WTC11 (cell line): ENCODE results near the gene BCL11B. TPM values are rescaled to one million over a fixed set of nuclear protein-coding genes. Genes with fewer than 3 reads are reported as not detected.

ENCODE experiments used
- ATAC-seq: fragments of 200-7000 bp; cut with Tn5 transposase; 2 replicates; pipeline ENCODE4 v1.10.0; 2021; ENCODE audit warnings: mild to moderate bottlenecking, moderate library complexity
- CTCF ChIA-PET: fragments of 300-600 bp; sonication (Branson Sonifier 250); formaldehyde crosslinking; loops from one replicate; lab custom pipeline; 2021; ENCODE audit warnings: antibody characterized with exemption; lab: Charles Lee
- POLR2A ChIA-PET: fragments of 350-600 bp; sonication (Branson Sonifier 250); formaldehyde crosslinking; loops from one replicate; lab custom pipeline; 2021; ENCODE audit warnings: antibody characterized with exemption; lab: Charles Lee
- DNase-seq: peaks from one replicate; pipeline ENCODE4 v3.0.0; 2021; ENCODE audit warnings: low spot score
- H3K27ac Mint-ChIP-seq: 2 replicates; pipeline ENCODE4 v1.8.0; 2021; ENCODE audit warnings: mixed read lengths
- H3K27me3 Mint-ChIP-seq: 2 replicates; pipeline ENCODE4 v1.8.0; 2021; ENCODE audit warnings: low read depth, mild to moderate bottlenecking, moderate library complexity, mixed read lengths
- H3K36me3 Mint-ChIP-seq: 2 replicates; pipeline ENCODE4 v1.8.0; 2021; ENCODE audit warnings: mixed read lengths
- H3K4me1 Mint-ChIP-seq: 2 replicates; pipeline ENCODE4 v1.8.0; 2022; ENCODE audit warnings: mixed read lengths
- H3K4me3 Mint-ChIP-seq: 2 replicates; pipeline ENCODE4 v1.8.0; 2021; ENCODE audit warnings: mild to moderate bottlenecking, moderate library complexity, mixed read lengths
- H3K9me3 Mint-ChIP-seq: 2 replicates; pipeline ENCODE4 v1.8.0; 2021; ENCODE audit warnings: mixed read lengths
- ATF1 ChIP-seq: sonication (generic); formaldehyde crosslinking; IDR thresholded peaks from 2 replicates; pipeline ENCODE4 v1.8.1; 2023; ENCODE audit warnings: mild to moderate bottlenecking, moderate library complexity, missing genetic modification reagents
- ETV6 ChIP-seq: sonication (generic); formaldehyde crosslinking; IDR thresholded peaks from 2 replicates; pipeline ENCODE4 v1.8.1; 2022; ENCODE audit warnings: mild to moderate bottlenecking, missing genetic modification reagents
- FOXK1 ChIP-seq: sonication (generic); formaldehyde crosslinking; IDR thresholded peaks from 2 replicates; pipeline ENCODE4 v1.8.0; 2022; ENCODE audit warnings: mild to moderate bottlenecking, moderate library complexity, missing genetic modification reagents
- GRHL2 ChIP-seq: fragments of 250-450 bp; sonication (Bioruptor Pico); IDR thresholded peaks from 2 replicates; pipeline ENCODE4 v1.8.0; 2022; ENCODE audit warnings: mild to moderate bottlenecking, moderate library complexity; ENCODE audit not compliant: insufficient replicate concordance, severe bottlenecking
- IRF2 ChIP-seq: sonication (generic); formaldehyde crosslinking; IDR thresholded peaks from 2 replicates; pipeline ENCODE4 v1.8.0; 2022; ENCODE audit warnings: low read depth, missing genetic modification reagents, borderline replicate concordance
- ZBTB21 ChIP-seq: sonication (generic); formaldehyde crosslinking; IDR thresholded peaks from 2 replicates; pipeline ENCODE4 v1.8.1; 2023; ENCODE audit warnings: mild to moderate bottlenecking, missing genetic modification reagents, borderline replicate concordance
- ZNF138 ChIP-seq: sonication (generic); formaldehyde crosslinking; conservative IDR thresholded peaks from 2 replicates; pipeline ENCODE4 v1.8.1; 2022; ENCODE audit warnings: mild to moderate bottlenecking, moderate library complexity, missing genetic modification reagents
- ZNF232 ChIP-seq: sonication (generic); formaldehyde crosslinking; IDR thresholded peaks from 2 replicates; pipeline ENCODE4 v1.8.0; 2022; ENCODE audit warnings: mild to moderate bottlenecking, missing genetic modification reagents
- ZNF396 ChIP-seq: fragments of 250-450 bp; sonication (Bioruptor Pico); IDR thresholded peaks from 2 replicates; pipeline ENCODE4 v1.8.0; 2021; ENCODE audit warnings: mild to moderate bottlenecking, moderate library complexity, borderline replicate concordance
- ZNF416 ChIP-seq: fragments of 250-450 bp; sonication (Bioruptor Pico); IDR thresholded peaks from 2 replicates; pipeline ENCODE4 v1.9.0; 2021; ENCODE audit warnings: mild to moderate bottlenecking, inconsistent platforms
- total RNA-seq: library from RNA; stranded (reverse); gene quantifications from 3 replicates; pipeline ENCODE4 v1.2.3, GENCODE V29; 2021
- TF ChIP-seq, protein P1 (sequence below): sonication (generic); formaldehyde crosslinking; IDR thresholded peaks from 2 replicates; pipeline ENCODE4 v1.8.0; 2022; ENCODE audit warnings: mild to moderate bottlenecking, missing genetic modification reagents
- TF ChIP-seq, protein P2 (sequence below): sonication (generic); formaldehyde crosslinking; IDR thresholded peaks from 2 replicates; pipeline ENCODE4 v1.8.1; 2023; ENCODE audit warnings: mild to moderate bottlenecking, missing genetic modification reagents, borderline replicate concordance
- TF ChIP-seq, protein P3 (sequence below): sonication (generic); formaldehyde crosslinking; IDR thresholded peaks from 2 replicates; pipeline ENCODE4 v1.8.0; 2023; ENCODE audit warnings: mild to moderate bottlenecking, missing genetic modification reagents
- TF ChIP-seq, protein P4 (sequence below): sonication (generic); formaldehyde crosslinking; IDR thresholded peaks from 2 replicates; pipeline ENCODE4 v1.8.0; 2023; ENCODE audit warnings: missing genetic modification reagents
- TF ChIP-seq, protein P5 (sequence below): sonication (generic); formaldehyde crosslinking; IDR thresholded peaks from 2 replicates; pipeline ENCODE4 v1.8.0; 2022; ENCODE audit warnings: mild to moderate bottlenecking, missing genetic modification reagents
- TF ChIP-seq, protein P6 (sequence below): fragments of 250-450 bp; sonication (Bioruptor Pico); IDR thresholded peaks from 2 replicates; pipeline ENCODE4 v1.8.0; 2021; ENCODE audit warnings: mild to moderate bottlenecking
- TF ChIP-seq, protein P7 (sequence below): sonication (generic); formaldehyde crosslinking; IDR thresholded peaks from 2 replicates; pipeline ENCODE4 v1.8.1; 2023; ENCODE audit warnings: mild to moderate bottlenecking, missing genetic modification reagents
- TF ChIP-seq, protein P8 (sequence below): fragments of 250-450 bp; sonication (Bioruptor Pico); IDR thresholded peaks from 2 replicates; pipeline ENCODE4 v1.9.0; 2021; ENCODE audit warnings: mild to moderate bottlenecking

The BCL11B gene
- total RNA-seq, 1 experiment from 2014 or later: 9.1 TPM

DNA sequence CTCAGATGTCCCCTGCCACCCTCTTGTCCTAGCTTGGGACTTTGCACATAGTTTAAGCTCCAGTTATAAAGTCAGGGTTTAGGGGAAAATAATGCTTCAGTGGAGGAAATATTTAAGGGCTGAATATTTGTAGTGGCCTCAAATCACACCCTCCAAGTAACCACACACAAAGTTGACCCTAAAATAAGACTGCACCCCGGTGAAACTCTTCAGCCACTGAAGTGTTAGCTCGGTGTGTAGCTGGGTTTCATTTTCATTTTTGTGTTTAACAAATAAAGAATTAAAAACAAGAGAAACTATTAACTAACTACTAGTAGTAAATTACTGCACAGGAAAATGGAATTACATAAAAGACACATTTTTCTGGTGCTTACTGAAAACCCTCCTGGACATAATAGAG lies 14.8 kb upstream of the BCL11B start:
- no peak for ATAC-seq
- Mint-ChIP-seq H3K27ac (no peak overlapping the region), H3K9me3 (no peaks in the 10 kb centered on the region), H3K27me3 (no peaks in the 10 kb centered on the region; the same call in 1 of the 2 replicates), H3K36me3 (no peaks in the 10 kb centered on the region), H3K4me3 (no peak overlapping the region), H3K4me1 (peaks cover 12% of the 10 kb centered on the region)
- no peak for DNase-seq
- CTCF ChIA-PET: interaction anchor here (1.0 to 1.7 kb wide), 2 partner anchors 33 to 106 kb away, joined by 5 read pairs; no protein-coding TSS in a partner anchor
- TF ChIP-seq ZBTB21 (no peak), ZNF138 (CRISPR knock-in tag) (no peak), FOXK1 (CRISPR knock-in tag) (no peak), ZNF232 (no peak), ZNF396 (CRISPR knock-in tag) (no peak), ATF1 (CRISPR knock-in tag) (no peak), GRHL2 (CRISPR knock-in tag) (no peak)
- TF ChIP-seq, protein P1, sequence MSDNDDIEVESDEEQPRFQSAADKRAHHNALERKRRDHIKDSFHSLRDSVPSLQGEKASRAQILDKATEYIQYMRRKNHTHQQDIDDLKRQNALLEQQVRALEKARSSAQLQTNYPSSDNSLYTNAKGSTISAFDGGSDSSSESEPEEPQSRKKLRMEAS: no peak
- TF ChIP-seq, protein P2, sequence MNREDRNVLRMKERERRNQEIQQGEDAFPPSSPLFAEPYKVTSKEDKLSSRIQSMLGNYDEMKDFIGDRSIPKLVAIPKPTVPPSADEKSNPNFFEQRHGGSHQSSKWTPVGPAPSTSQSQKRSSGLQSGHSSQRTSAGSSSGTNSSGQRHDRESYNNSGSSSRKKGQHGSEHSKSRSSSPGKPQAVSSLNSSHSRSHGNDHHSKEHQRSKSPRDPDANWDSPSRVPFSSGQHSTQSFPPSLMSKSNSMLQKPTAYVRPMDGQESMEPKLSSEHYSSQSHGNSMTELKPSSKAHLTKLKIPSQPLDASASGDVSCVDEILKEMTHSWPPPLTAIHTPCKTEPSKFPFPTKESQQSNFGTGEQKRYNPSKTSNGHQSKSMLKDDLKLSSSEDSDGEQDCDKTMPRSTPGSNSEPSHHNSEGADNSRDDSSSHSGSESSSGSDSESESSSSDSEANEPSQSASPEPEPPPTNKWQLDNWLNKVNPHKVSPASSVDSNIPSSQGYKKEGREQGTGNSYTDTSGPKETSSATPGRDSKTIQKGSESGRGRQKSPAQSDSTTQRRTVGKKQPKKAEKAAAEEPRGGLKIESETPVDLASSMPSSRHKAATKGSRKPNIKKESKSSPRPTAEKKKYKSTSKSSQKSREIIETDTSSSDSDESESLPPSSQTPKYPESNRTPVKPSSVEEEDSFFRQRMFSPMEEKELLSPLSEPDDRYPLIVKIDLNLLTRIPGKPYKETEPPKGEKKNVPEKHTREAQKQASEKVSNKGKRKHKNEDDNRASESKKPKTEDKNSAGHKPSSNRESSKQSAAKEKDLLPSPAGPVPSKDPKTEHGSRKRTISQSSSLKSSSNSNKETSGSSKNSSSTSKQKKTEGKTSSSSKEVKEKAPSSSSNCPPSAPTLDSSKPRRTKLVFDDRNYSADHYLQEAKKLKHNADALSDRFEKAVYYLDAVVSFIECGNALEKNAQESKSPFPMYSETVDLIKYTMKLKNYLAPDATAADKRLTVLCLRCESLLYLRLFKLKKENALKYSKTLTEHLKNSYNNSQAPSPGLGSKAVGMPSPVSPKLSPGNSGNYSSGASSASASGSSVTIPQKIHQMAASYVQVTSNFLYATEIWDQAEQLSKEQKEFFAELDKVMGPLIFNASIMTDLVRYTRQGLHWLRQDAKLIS (CRISPR knock-in tag): no peak
- TF ChIP-seq, protein P3, sequence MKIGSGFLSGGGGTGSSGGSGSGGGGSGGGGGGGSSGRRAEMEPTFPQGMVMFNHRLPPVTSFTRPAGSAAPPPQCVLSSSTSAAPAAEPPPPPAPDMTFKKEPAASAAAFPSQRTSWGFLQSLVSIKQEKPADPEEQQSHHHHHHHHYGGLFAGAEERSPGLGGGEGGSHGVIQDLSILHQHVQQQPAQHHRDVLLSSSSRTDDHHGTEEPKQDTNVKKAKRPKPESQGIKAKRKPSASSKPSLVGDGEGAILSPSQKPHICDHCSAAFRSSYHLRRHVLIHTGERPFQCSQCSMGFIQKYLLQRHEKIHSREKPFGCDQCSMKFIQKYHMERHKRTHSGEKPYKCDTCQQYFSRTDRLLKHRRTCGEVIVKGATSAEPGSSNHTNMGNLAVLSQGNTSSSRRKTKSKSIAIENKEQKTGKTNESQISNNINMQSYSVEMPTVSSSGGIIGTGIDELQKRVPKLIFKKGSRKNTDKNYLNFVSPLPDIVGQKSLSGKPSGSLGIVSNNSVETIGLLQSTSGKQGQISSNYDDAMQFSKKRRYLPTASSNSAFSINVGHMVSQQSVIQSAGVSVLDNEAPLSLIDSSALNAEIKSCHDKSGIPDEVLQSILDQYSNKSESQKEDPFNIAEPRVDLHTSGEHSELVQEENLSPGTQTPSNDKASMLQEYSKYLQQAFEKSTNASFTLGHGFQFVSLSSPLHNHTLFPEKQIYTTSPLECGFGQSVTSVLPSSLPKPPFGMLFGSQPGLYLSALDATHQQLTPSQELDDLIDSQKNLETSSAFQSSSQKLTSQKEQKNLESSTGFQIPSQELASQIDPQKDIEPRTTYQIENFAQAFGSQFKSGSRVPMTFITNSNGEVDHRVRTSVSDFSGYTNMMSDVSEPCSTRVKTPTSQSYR (CRISPR knock-in tag): no peak
- TF ChIP-seq, protein P4, sequence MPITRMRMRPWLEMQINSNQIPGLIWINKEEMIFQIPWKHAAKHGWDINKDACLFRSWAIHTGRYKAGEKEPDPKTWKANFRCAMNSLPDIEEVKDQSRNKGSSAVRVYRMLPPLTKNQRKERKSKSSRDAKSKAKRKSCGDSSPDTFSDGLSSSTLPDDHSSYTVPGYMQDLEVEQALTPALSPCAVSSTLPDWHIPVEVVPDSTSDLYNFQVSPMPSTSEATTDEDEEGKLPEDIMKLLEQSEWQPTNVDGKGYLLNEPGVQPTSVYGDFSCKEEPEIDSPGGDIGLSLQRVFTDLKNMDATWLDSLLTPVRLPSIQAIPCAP (CRISPR knock-in tag): no peak
- TF ChIP-seq, protein P5, sequence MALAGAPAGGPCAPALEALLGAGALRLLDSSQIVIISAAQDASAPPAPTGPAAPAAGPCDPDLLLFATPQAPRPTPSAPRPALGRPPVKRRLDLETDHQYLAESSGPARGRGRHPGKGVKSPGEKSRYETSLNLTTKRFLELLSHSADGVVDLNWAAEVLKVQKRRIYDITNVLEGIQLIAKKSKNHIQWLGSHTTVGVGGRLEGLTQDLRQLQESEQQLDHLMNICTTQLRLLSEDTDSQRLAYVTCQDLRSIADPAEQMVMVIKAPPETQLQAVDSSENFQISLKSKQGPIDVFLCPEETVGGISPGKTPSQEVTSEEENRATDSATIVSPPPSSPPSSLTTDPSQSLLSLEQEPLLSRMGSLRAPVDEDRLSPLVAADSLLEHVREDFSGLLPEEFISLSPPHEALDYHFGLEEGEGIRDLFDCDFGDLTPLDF (CRISPR knock-in tag): no peak
- TF ChIP-seq, protein P6, sequence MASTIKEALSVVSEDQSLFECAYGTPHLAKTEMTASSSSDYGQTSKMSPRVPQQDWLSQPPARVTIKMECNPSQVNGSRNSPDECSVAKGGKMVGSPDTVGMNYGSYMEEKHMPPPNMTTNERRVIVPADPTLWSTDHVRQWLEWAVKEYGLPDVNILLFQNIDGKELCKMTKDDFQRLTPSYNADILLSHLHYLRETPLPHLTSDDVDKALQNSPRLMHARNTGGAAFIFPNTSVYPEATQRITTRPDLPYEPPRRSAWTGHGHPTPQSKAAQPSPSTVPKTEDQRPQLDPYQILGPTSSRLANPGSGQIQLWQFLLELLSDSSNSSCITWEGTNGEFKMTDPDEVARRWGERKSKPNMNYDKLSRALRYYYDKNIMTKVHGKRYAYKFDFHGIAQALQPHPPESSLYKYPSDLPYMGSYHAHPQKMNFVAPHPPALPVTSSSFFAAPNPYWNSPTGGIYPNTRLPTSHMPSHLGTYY: no peak
- POLR2A ChIA-PET: no interaction called here

DNA sequence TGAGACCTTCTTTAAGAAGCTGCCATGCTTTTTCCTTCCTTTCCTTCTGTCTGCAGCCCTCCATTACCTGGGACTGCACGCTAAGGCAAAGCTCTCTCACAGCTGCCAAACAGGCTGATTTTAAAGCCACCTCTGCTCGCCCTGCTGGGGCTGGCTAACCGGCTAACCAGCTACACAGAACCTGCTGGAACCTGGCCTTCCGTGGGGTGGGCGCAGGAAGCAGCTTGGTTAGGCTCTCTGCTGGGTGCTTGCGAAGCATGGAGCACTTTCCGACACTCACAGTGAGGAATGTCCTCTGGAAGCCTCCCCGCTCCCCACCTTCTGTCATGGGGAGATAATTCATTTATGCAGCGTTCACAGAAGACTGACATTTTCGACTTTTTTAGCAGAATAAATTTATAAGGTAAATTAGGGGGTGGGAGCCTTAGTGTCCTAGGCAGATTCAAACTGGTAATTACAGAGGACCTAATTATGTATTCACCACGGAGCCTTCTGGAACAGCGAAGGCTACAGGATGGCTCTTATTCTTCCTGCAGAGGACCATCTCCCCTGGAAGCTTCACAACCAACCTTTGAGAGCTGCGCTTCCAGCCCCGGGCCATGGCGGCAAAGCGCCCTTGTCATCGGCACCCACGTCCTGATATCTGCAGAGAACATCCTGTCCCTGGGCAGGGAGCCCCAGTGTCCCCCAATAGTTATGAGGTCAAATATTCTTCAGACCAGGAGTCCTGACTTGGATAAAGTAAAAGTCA lies 12.4 kb upstream of the BCL11B start:
- Mint-ChIP-seq H3K36me3 (no peaks in the 10 kb centered on the region), H3K4me1 (peaks cover 12% of the 10 kb centered on the region), H3K27ac (no peak overlapping the region), H3K27me3 (no peaks in the 10 kb centered on the region), H3K4me3 (no peak overlapping the region), H3K9me3 (no peaks in the 10 kb centered on the region)
- ChIA-PET POLR2A (no interaction called here), CTCF (interaction anchor here (0.6 to 4.6 kb wide), 6 partner anchors 11 to 109 kb away, joined by 3 to 29 read pairs (median 4); no protein-coding TSS in a partner anchor)
- ATAC-seq (peak; percentile 77), DNase-seq (no peak)
- TF ChIP-seq, protein P7, sequence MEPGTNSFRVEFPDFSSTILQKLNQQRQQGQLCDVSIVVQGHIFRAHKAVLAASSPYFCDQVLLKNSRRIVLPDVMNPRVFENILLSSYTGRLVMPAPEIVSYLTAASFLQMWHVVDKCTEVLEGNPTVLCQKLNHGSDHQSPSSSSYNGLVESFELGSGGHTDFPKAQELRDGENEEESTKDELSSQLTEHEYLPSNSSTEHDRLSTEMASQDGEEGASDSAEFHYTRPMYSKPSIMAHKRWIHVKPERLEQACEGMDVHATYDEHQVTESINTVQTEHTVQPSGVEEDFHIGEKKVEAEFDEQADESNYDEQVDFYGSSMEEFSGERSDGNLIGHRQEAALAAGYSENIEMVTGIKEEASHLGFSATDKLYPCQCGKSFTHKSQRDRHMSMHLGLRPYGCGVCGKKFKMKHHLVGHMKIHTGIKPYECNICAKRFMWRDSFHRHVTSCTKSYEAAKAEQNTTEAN (CRISPR knock-in tag): no peak
- TF ChIP-seq, protein P8, sequence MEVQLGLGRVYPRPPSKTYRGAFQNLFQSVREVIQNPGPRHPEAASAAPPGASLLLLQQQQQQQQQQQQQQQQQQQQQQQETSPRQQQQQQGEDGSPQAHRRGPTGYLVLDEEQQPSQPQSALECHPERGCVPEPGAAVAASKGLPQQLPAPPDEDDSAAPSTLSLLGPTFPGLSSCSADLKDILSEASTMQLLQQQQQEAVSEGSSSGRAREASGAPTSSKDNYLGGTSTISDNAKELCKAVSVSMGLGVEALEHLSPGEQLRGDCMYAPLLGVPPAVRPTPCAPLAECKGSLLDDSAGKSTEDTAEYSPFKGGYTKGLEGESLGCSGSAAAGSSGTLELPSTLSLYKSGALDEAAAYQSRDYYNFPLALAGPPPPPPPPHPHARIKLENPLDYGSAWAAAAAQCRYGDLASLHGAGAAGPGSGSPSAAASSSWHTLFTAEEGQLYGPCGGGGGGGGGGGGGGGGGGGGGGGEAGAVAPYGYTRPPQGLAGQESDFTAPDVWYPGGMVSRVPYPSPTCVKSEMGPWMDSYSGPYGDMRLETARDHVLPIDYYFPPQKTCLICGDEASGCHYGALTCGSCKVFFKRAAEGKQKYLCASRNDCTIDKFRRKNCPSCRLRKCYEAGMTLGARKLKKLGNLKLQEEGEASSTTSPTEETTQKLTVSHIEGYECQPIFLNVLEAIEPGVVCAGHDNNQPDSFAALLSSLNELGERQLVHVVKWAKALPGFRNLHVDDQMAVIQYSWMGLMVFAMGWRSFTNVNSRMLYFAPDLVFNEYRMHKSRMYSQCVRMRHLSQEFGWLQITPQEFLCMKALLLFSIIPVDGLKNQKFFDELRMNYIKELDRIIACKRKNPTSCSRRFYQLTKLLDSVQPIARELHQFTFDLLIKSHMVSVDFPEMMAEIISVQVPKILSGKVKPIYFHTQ: no peak
- no peak for TF ChIP-seq IRF2 (CRISPR knock-in tag)
- no peak for TF ChIP-seq ETV6 (CRISPR knock-in tag)
- TF ChIP-seq ZNF416: no peak
